ENCODE results near the gene HOXC9. TPM values are rescaled to one million over a fixed set of nuclear protein-coding genes. Genes with fewer than 3 reads are reported as not detected.

Gene HOXC9
- total and polyA plus RNA-seq, 2 of the 4 experiments (the other 2 are of a cell fraction), result 0.26 TPM; not detected in 1

GRCh38 chr12:54047160-54047963 is 47.4 kb downstream of the HOXC9 start:
- Histone ChIP-seq H3K27me3 (ENCODE audit: control insufficient read depth, insufficient read depth, low read length) (peaks cover 77% of the 10 kb centered on the region), H3K27ac (ENCODE audit: insufficient read depth, low read length) (no peak overlapping the region), H3K23ac (ENCODE audit: low read depth, low read length) (no peak overlapping the region), H2AK9ac (replicated peaks; ENCODE audit: low read depth, low read length, poor library complexity) (no peak overlapping the region), H3K4me1 (ENCODE audit: control insufficient read depth, insufficient read depth, low read length) (no peaks in the 10 kb centered on the region), H3K4me3 (ENCODE audit: insufficient read depth, low read depth, low read length) (no peak overlapping the region), H2BK15ac (ENCODE audit: low read depth, low read length) (no peak overlapping the region), H4K5ac (ENCODE audit: low read depth, low read length) (no peak overlapping the region), H2BK20ac (ENCODE audit: low read depth, low read length) (no peak overlapping the region), H4K8ac (ENCODE audit: low read depth in 2 of 2, low read length in 2 of 2) (no peak overlapping the region), H3K9me1 (ENCODE audit: insufficient read depth, low read length) (no peaks in the 10 kb centered on the region), H2BK120ac (ENCODE audit: low read depth, low read length) (no peak overlapping the region), H3K4ac (ENCODE audit: low read depth, low read length) (no peak overlapping the region), H2BK5ac (ENCODE audit: low read depth, low read length, poor library complexity, severe bottlenecking) (no peak overlapping the region), H3K36me3 (ENCODE audit: control insufficient read depth, insufficient read depth, low read length) (no peaks in the 10 kb centered on the region), H3K9ac (ENCODE audit: low read depth, low read length) (no peak overlapping the region), H2AK5ac (ENCODE audit: low read depth, low read length) (no peak overlapping the region), H3K9me3 (ENCODE audit: control insufficient read depth, insufficient read depth, low read length) (no peaks in the 10 kb centered on the region), H3K14ac (replicated peaks; ENCODE audit: low read depth, low read length) (no peak overlapping the region), H3K18ac (ENCODE audit: low read depth, low read length) (no peak overlapping the region), H2AFZ (replicated peaks; ENCODE audit: low read length, poor library complexity) (no peak overlapping the region), H4K91ac (ENCODE audit: insufficient read depth, low read depth, low read length) (no peak overlapping the region), H3K79me1 (ENCODE audit: low read depth in 1 of 2, low read length in 2 of 2) (no peaks in the 10 kb centered on the region), H4K20me1 (ENCODE audit: insufficient read depth, low read length) (no peaks in the 10 kb centered on the region), H3K4me2 (ENCODE audit: low read depth, low read length) (no peak overlapping the region), H3K56ac (ENCODE audit: extremely low read depth, insufficient read depth, low read length) (no peak overlapping the region)
- CTCF ChIA-PET, result no interaction called here
- TF ChIP-seq USF2 (IDR thresholded peaks at IDR 0.05; ENCODE audit: low read depth, low read length), result no peak
- no peak for TF ChIP-seq ELK1 (IDR thresholded peaks at IDR 0.05; ENCODE audit: borderline replicate concordance, low read depth, low read length)
- no peak for TF ChIP-seq MAFK (IDR thresholded peaks at IDR 0.05; ENCODE audit: low read depth, low read length)
- TF ChIP-seq CEBPB (IDR thresholded peaks at IDR 0.05; ENCODE audit: low read depth, low read length), result no peak
- no peak for TF ChIP-seq MAZ (IDR thresholded peaks at IDR 0.05; ENCODE audit: borderline replicate concordance, low read depth, low read length)
- no peak for TF ChIP-seq SMC3 (IDR thresholded peaks at IDR 0.05; ENCODE audit: low read depth, low read length)
- TF ChIP-seq RFX5 (IDR thresholded peaks at IDR 0.05; ENCODE audit: low read depth, low read length), result no peak
- no peak for TF ChIP-seq MXI1 (IDR thresholded peaks at IDR 0.05; ENCODE audit: borderline replicate concordance, low read depth, low read length)
- no peak for TF ChIP-seq POLR2A (IDR thresholded peaks at IDR 0.05; ENCODE audit: low read depth, low read length)
- no peak for TF ChIP-seq NFE2L2 (IDR thresholded peaks at IDR 0.05; ENCODE audit: low read depth, low read length)
- no peak for TF ChIP-seq BHLHE40 (IDR thresholded peaks at IDR 0.05; ENCODE audit: low read depth, low read length)
- TF ChIP-seq CTCF (conservative IDR thresholded peaks at IDR 0.05; ENCODE audit: low read depth, low read length), result no peak
- TF ChIP-seq FOS (IDR thresholded peaks at IDR 0.05; ENCODE audit: low read depth, low read length), result no peak
- TF ChIP-seq RAD21 (IDR thresholded peaks at IDR 0.05; ENCODE audit: low read length), result no peak
- TF ChIP-seq RCOR1 (IDR thresholded peaks at IDR 0.05; ENCODE audit: insufficient replicate concordance, low read length), result no peak
- TF ChIP-seq CHD1 (IDR thresholded peaks at IDR 0.05; ENCODE audit: low read depth, low read length), result no peak
- DNase-seq (no peak), ATAC-seq (ENCODE audit: low read depth) (no peak)
- in situ Hi-C loops (cut with MboI; ENCODE audit: low sequenced_read_pairs) (no loop called here), intact Hi-C loops (cut with micrococcal nuclease) (no loop called here), dilution Hi-C loops (cut with HindIII; ENCODE audit: low sequenced_read_pairs, unreplicated experiment) (no loop called here)
- POLR2A ChIA-PET (ENCODE audit: unreplicated experiment), result no interaction called here
- BruUV-seq (replicated peaks), result no TSS peak
- WGBS, 2 experiments (ENCODE audit: extremely low coverage in 2 of 2, insufficient read length in 1 of 2), result 21% methylated on average over 38 of the region's 61 CpGs; no CpG with 5 or more reads in 1 of the 2 experiments
